Vagina (tissue), 2 donors: ENCODE data around the gene NXPH4. TPM values are rescaled to one million over a fixed set of nuclear protein-coding genes. Genes with fewer than 3 reads are reported as not detected.

Source experiments
- DNase-seq, 2 donors: peaks; one replicate each; pipeline ENCODE4 v3.0.0-alpha.2; 2017; ENCODE audit errors: extremely low spot score in 2 of 2
- H3K27ac ChIP-seq: fragments of 200-600 bp; sonication (generic); one replicate; pipeline ENCODE4 v1.5.1; 2019
- H3K27me3 ChIP-seq: fragments of 200-600 bp; sonication (generic); one replicate; pipeline ENCODE4 v1.5.1; 2019
- H3K36me3 ChIP-seq, 2 donors: fragments of 200-600 bp; sonication (generic); one replicate each; pipeline ENCODE4 v1.5.1; 2017 to 2019
- H3K4me1 ChIP-seq: fragments of 200-600 bp; sonication (generic); one replicate; pipeline ENCODE4 v1.5.1; 2019
- H3K4me3 ChIP-seq, 2 donors: fragments of 200-600 bp; sonication (generic); 1 replicate in 1 of 2; 2 replicates in 1 of 2; pipeline ENCODE4 v1.5.1; 2016 to 2019
- H3K9me3 ChIP-seq: fragments of 200-600 bp; sonication (generic); one replicate; pipeline ENCODE4 v1.5.1; 2019
- POLR2A ChIP-seq, 2 donors: fragments of 450-650 bp; IDR thresholded peaks; one replicate each; pipeline ENCODE4 v1.6.1; 2017; ENCODE audit warnings: antibody characterized with exemption in 2 of 2, mild to moderate bottlenecking in 2 of 2, moderate library complexity in 2 of 2
- POLR2AphosphoS5 ChIP-seq, 2 donors: sonication (generic); formaldehyde crosslinking; IDR thresholded peaks; one replicate each; pipeline ENCODE4 v1.9.0; 2017; ENCODE audit warnings: antibody characterized with exemption in 2 of 2, mild to moderate bottlenecking in 2 of 2, low read depth in 1 of 2; ENCODE audit not compliant: insufficient read depth in 1 of 2
- intact Hi-C: fragments of 100-400 bp; cut with DNase I; formaldehyde crosslinking; loops from one replicate; pipeline ENCODE4 v1.15.1; 2023
- total RNA-seq: library from RNA; depleted of rRNA; stranded (reverse); fragments of >200 nt; gene quantifications from one replicate; pipeline ENCODE4 v1.2.3, GENCODE V29; 2016
- TF ChIP-seq, protein P1 (sequence below), 3 experiments: fragments of 450-650 bp in 2 of 3; fragments of 200-600 bp in 1 of 3; sonication (generic) in 1 of 3; IDR thresholded peaks; one replicate each; pipeline ENCODE4 v1.5.1; 2017 to 2019; ENCODE audit warnings: antibody characterized with exemption in 3 of 3, mild to moderate bottlenecking in 2 of 3, moderate library complexity in 2 of 3

The NXPH4 gene
- total RNA-seq, 1 donor from 2014 or later: 3.2 TPM

GRCh38 chr12:57242691-57243454 lies 26.3 kb downstream of the NXPH4 start:
- DNase-seq: no peak
- no peak overlapping the region for H3K27ac ChIP-seq

DNA sequence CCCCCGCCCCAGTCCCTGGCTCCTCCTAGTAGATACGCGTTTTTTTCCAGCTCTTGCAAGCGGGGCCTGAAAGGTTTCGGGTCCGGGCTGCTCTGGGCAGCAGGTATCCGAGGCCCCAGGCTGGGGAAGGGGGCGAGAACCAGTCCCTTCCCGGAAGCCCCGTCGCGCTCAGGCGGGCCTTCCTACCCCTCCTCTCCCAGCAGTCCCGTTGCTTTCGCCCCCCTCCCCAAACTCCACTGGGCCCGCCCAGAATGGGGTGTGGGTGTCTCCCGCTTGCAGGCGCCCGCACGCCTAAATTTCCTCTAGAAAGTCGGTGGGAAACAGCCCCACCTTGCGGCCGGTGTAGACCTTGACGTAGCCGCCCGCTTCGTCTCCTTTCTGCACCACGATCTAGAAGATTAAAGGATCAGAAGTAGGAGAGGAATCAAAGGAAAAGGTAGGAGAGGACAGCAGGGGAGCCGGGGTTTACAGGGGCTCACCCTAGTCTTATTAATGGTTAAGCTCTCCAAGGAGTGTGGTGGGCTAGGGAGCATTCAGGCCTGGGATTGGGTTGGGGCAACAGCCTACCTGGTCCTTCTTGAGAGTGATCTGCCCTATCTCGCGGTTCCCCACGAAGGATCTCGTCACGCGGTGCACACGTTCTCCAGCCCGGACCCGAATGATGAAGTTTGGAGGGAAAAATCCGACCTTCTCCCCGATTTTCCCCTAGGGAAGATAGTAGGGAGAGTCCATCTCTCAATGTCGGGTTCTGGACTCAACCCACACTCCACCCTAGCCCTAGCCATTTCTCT lies 27.1 kb downstream of the NXPH4 start:
- Histone ChIP-seq H3K36me3 (no peaks in the 10 kb centered on the region), H3K27me3 (peaks cover 15% of the 10 kb centered on the region), H3K27ac (no peak overlapping the region), H3K4me3 (peak overlapping the region; percentile 20 to 22), H3K9me3 (no peaks in the 10 kb centered on the region), H3K4me1 (peaks cover 52% of the 10 kb centered on the region)
- TF ChIP-seq, protein P1, sequence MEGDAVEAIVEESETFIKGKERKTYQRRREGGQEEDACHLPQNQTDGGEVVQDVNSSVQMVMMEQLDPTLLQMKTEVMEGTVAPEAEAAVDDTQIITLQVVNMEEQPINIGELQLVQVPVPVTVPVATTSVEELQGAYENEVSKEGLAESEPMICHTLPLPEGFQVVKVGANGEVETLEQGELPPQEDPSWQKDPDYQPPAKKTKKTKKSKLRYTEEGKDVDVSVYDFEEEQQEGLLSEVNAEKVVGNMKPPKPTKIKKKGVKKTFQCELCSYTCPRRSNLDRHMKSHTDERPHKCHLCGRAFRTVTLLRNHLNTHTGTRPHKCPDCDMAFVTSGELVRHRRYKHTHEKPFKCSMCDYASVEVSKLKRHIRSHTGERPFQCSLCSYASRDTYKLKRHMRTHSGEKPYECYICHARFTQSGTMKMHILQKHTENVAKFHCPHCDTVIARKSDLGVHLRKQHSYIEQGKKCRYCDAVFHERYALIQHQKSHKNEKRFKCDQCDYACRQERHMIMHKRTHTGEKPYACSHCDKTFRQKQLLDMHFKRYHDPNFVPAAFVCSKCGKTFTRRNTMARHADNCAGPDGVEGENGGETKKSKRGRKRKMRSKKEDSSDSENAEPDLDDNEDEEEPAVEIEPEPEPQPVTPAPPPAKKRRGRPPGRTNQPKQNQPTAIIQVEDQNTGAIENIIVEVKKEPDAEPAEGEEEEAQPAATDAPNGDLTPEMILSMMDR (IDR thresholded peaks at IDR 0.05): peak; percentile 50 to 62 (median 58)
- TF ChIP-seq POLR2A (IDR thresholded peaks at IDR 0.05) (no peak), POLR2AphosphoS5 (IDR thresholded peaks at IDR 0.05; ENCODE audit: insufficient read depth in 1 of 2, low read depth in 1 of 2) (no peak)
- peak in 1 of 2 donors; percentile 79 for DNase-seq
- intact Hi-C loops: loop anchor here (5.0 kb wide), 1 partner anchor 36 kb away; no protein-coding TSS in a partner anchor

More at GRCh38 chr12:57242691-57243454, 26.3 kb downstream of the NXPH4 start:
- Histone ChIP-seq H3K36me3 (no peaks in the 10 kb centered on the region), H3K27me3 (peaks cover 15% of the 10 kb centered on the region), H3K9me3 (no peaks in the 10 kb centered on the region), H3K4me3 (peak overlapping the region; percentile 20 to 22), H3K4me1 (peaks cover 61% of the 10 kb centered on the region)
- intact Hi-C loops: loop anchor here (5.0 kb wide), 1 partner anchor 36 kb away; no protein-coding TSS in a partner anchor
- TF ChIP-seq, protein P1 (IDR thresholded peaks at IDR 0.05): peak in 1 of 3 experiments; percentile 5
- TF ChIP-seq POLR2AphosphoS5 (IDR thresholded peaks at IDR 0.05; ENCODE audit: insufficient read depth in 1 of 2, low read depth in 1 of 2): no peak
- TF ChIP-seq POLR2A (IDR thresholded peaks at IDR 0.05): no peak

GRCh38 chr12:57244312-57244696 lies 27.7 kb downstream of the NXPH4 start:
- no peak overlapping the region for H3K4me3 ChIP-seq
- peaks cover 48% of the 10 kb centered on the region for H3K4me1 ChIP-seq
- H3K36me3 ChIP-seq: no peaks in the 10 kb centered on the region
- H3K9me3 ChIP-seq: no peaks in the 10 kb centered on the region
- no peak overlapping the region for H3K27ac ChIP-seq
- DNase-seq: peak in 1 of 2 donors; percentile 54
- TF ChIP-seq POLR2AphosphoS5 (IDR thresholded peaks at IDR 0.05; ENCODE audit: insufficient read depth in 1 of 2, low read depth in 1 of 2) (no peak), POLR2A (IDR thresholded peaks at IDR 0.05) (no peak)
- TF ChIP-seq, protein P1 (IDR thresholded peaks at IDR 0.05): no peak
- H3K27me3 ChIP-seq: peaks cover 15% of the 10 kb centered on the region
- intact Hi-C loops: loop anchor here (5.0 kb wide), 1 partner anchor 37 kb away; no protein-coding TSS in a partner anchor

DNA sequence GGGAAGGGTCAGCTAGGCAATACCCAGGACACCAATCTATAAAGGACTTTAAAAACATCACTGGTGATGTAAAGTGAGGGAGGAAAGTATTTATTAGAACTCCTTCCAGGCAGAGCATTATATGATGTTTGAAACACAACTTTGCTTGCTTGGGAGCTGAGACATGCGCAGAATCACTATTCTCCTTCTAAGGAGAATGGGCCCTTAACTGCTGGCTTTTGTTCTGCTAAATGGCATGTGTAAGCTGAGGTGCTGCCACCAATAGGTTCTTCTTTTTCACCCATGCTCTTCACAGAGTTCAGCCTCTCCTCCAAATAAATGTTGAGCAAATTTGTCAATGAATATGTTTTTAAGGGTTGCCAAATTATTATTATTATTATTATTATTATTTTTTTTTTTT lies 30.4 kb downstream of the NXPH4 start:
- H3K9me3 ChIP-seq: no peaks in the 10 kb centered on the region
- peaks cover 3% of the 10 kb centered on the region for H3K27me3 ChIP-seq
- intact Hi-C loops: no loop called here
- no peaks in the 10 kb centered on the region for H3K36me3 ChIP-seq
- no peak overlapping the region for H3K4me3 ChIP-seq
- peaks cover 21% of the 10 kb centered on the region for H3K4me1 ChIP-seq
- H3K27ac ChIP-seq: no peak overlapping the region
- no peak for DNase-seq
- TF ChIP-seq, protein P1 (IDR thresholded peaks at IDR 0.05): no peak
- TF ChIP-seq POLR2AphosphoS5 (IDR thresholded peaks at IDR 0.05; ENCODE audit: insufficient read depth in 1 of 2, low read depth in 1 of 2) (no peak), POLR2A (IDR thresholded peaks at IDR 0.05) (no peak)
